Esophagus muscularis mucosa (tissue), 4 donors: ENCODE data around the gene ARG1. TPM values are rescaled to one million over a fixed set of nuclear protein-coding genes. Genes with fewer than 3 reads are reported as not detected.
"Not testable (repeated sequence)": the region's sequence is repeated elsewhere in the genome, so short reads cannot be mapped to it uniquely, and the experiment has no call there.

Source experiments
- DNase-seq: peaks from one replicate; pipeline ENCODE4 v3.0.0-alpha.2; 2017; ENCODE audit errors: extremely low spot score
- H3K27ac ChIP-seq, 4 donors: fragments of 200-600 bp; sonication (generic); replicated peaks in 1 of 4; 1 replicate in 3 of 4; 2 replicates in 1 of 4; pipeline ENCODE4 v1.5.1; 2016 to 2019; ENCODE audit warnings: mild to moderate bottlenecking in 1 of 4
- H3K27me3 ChIP-seq, 4 donors: fragments of 200-600 bp; sonication (generic); one replicate each; pipeline versions ENCODE4 v1.5.1 to v1.6.0; 2016 to 2019
- H3K36me3 ChIP-seq, 4 donors: fragments of 200-600 bp; sonication (generic); one replicate each; pipeline ENCODE4 v1.5.1; 2016 to 2019
- H3K4me1 ChIP-seq, 4 donors: fragments of 200-600 bp; sonication (generic); one replicate each; pipeline ENCODE4 v1.5.1; 2016 to 2019
- H3K4me3 ChIP-seq, 4 donors: fragments of 200-600 bp; sonication (generic); 1 replicate in 2 of 4; 2 replicates in 2 of 4; pipeline ENCODE4 v1.5.1; 2016 to 2019; ENCODE audit warnings: mild to moderate bottlenecking in 4 of 4, moderate library complexity in 1 of 4
- H3K9me3 ChIP-seq, 4 donors: fragments of 200-600 bp; sonication (generic); 1 replicate in 3 of 4; 2 replicates in 1 of 4; pipeline ENCODE4 v1.5.1; 2016 to 2019
- CTCF ChIP-seq, 3 experiments: fragments of 200-600 bp in 2 of 3; fragments of 450-650 bp in 1 of 3; sonication (generic) in 2 of 3; IDR thresholded peaks; one replicate each; pipeline ENCODE4 v1.5.1; 2017 to 2019; ENCODE audit warnings: antibody characterized with exemption in 3 of 3, mild to moderate bottlenecking in 2 of 3, moderate library complexity in 1 of 3
- EP300 ChIP-seq: sonication (generic); formaldehyde crosslinking; IDR thresholded peaks from one replicate; pipeline ENCODE4 v1.6.1; 2017; ENCODE audit warnings: antibody characterized with exemption
- POLR2A ChIP-seq: fragments of 450-650 bp; IDR thresholded peaks from one replicate; pipeline ENCODE4 v1.6.1; 2017; ENCODE audit warnings: antibody characterized with exemption, moderate library complexity, mild to moderate bottlenecking, low read depth
- POLR2AphosphoS5 ChIP-seq, 2 donors: sonication (generic); formaldehyde crosslinking; IDR thresholded peaks; one replicate each; pipeline ENCODE4 v1.6.1; 2017; ENCODE audit warnings: antibody characterized with exemption in 2 of 2
- WGBS: methylation state at CpG from one replicate; pipeline ENCODE4 v1.1.5; 2018; 5-methylcytosine and 5-hydroxymethylcytosine counted together
- intact Hi-C: fragments of 100-400 bp; cut with DNase I; formaldehyde crosslinking; loops from one replicate; pipeline ENCODE4 v1.15.1; 2023
- total RNA-seq, 4 donors: library from RNA; depleted of rRNA; stranded (reverse); fragments of >200 nt; gene quantifications; one replicate each; pipeline versions ENCODE4 v1.1.0 to v1.2.1, GENCODE V29; 2016

The ARG1 gene
- total RNA-seq, 4 donors from 2014 or later = 1.3 TPM; not detected in 3

- Histone ChIP-seq H3K4me3 (no peak overlapping the region), H3K9me3 (no peaks in the 10 kb centered on the region), H3K27ac (no peak overlapping the region), H3K36me3 (no peaks in the 10 kb centered on the region), H3K27me3 (no peaks in the 10 kb centered on the region), H3K4me1 (no peaks in the 10 kb centered on the region)
- WGBS = 84% methylated on average over 3 of the region's 3 CpGs
- TF ChIP-seq EP300 = no peak
- TF ChIP-seq POLR2AphosphoS5 (IDR thresholded peaks at IDR 0.05) = no peak
- no peak for TF ChIP-seq CTCF (IDR thresholded peaks at IDR 0.05)
- TF ChIP-seq POLR2A = no peak
- intact Hi-C loops = no loop called here
- DNase-seq = no peak
These were observed 40.4 kb upstream of the ARG1 start for GRCh38 chr6:131532580-131533039.

GRCh38 chr6:131538615-131539014 lies 34.4 kb upstream of the ARG1 start:
- H3K36me3 ChIP-seq, H3K9me3 ChIP-seq, intact Hi-C loops, H3K27ac ChIP-seq, DNase-seq, H3K27me3 ChIP-seq, H3K4me3 ChIP-seq, H3K4me1 ChIP-seq: not testable (repeated sequence)
- 95% methylated on average over 3 of the region's 4 CpGs for WGBS

GRCh38 chr6:131545317-131545716 lies 27.7 kb upstream of the ARG1 start:
- H3K4me1 ChIP-seq = no peaks in the 10 kb centered on the region
- H3K36me3 ChIP-seq = no peaks in the 10 kb centered on the region
- TF ChIP-seq EP300 = no peak
- no peak for TF ChIP-seq POLR2AphosphoS5 (IDR thresholded peaks at IDR 0.05)
- no peak for TF ChIP-seq POLR2A
- TF ChIP-seq CTCF (IDR thresholded peaks at IDR 0.05) = no peak
- H3K4me3 ChIP-seq = no peak overlapping the region
- DNase-seq = no peak
- intact Hi-C loops = no loop called here
- H3K9me3 ChIP-seq = no peaks in the 10 kb centered on the region
- no peaks in the 10 kb centered on the region for H3K27me3 ChIP-seq
- no peak overlapping the region for H3K27ac ChIP-seq
- 92% methylated on average over 2 of the region's 2 CpGs for WGBS

- intact Hi-C loops = no loop called here
- Histone ChIP-seq H3K27me3 (no peaks in the 10 kb centered on the region), H3K4me3 (no peak overlapping the region), H3K27ac (no peak overlapping the region), H3K4me1 (no peaks in the 10 kb centered on the region), H3K36me3 (no peaks in the 10 kb centered on the region), H3K9me3 (no peaks in the 10 kb centered on the region)
- TF ChIP-seq POLR2AphosphoS5 (IDR thresholded peaks at IDR 0.05) (no peak), EP300 (no peak), POLR2A (no peak), CTCF (IDR thresholded peaks at IDR 0.05) (no peak)
- WGBS = 77% methylated on average over 6 of the region's 6 CpGs
- no peak for DNase-seq
These were observed 25.5 kb upstream of the ARG1 start for GRCh38 chr6:131547488-131547887.

- TF ChIP-seq POLR2A (no peak), CTCF (IDR thresholded peaks at IDR 0.05) (no peak), POLR2AphosphoS5 (IDR thresholded peaks at IDR 0.05) (no peak), EP300 (no peak)
- intact Hi-C loops = no loop called here
- no peak for DNase-seq
- 75% methylated on average over 1 of the region's 1 CpG for WGBS
- Histone ChIP-seq H3K4me3 (no peak overlapping the region), H3K9me3 (no peaks in the 10 kb centered on the region), H3K27ac (no peak overlapping the region), H3K36me3 (no peaks in the 10 kb centered on the region), H3K27me3 (no peaks in the 10 kb centered on the region), H3K4me1 (no peaks in the 10 kb centered on the region)
These were observed 24.6 kb upstream of the ARG1 start for GRCh38 chr6:131548441-131548840.
